Right lobe of liver (tissue), 6 donors: Measurements from ENCODE around the gene TUG1. TPM values are rescaled to one million over a fixed set of nuclear protein-coding genes. Genes with fewer than 3 reads are reported as not detected.

Source experiments
- ATAC-seq, 4 donors: fragments of 200-7000 bp; cut with Tn5 transposase; one replicate each; pipeline ENCODE4 v1.9.1; 2020; ENCODE audit warnings: mild to moderate bottlenecking in 4 of 4, moderate library complexity in 4 of 4
- DNase-seq, 3 donors: peaks; one replicate each; pipeline ENCODE4 v3.0.0-alpha.2; 2020
- H3K27ac ChIP-seq, 3 donors: fragments of 200-600 bp; one replicate each; pipeline ENCODE4 v1.8.0; 2022
- H3K27me3 ChIP-seq, 2 donors: fragments of 200-600 bp; one replicate each; pipeline ENCODE4 v1.8.0; 2022
- H3K36me3 ChIP-seq, 4 donors: fragments of 200-600 bp; sonication (generic) in 1 of 4; one replicate each; pipeline versions ENCODE4 v1.5.1 to v1.8.0; 2017 to 2022; ENCODE audit warnings: control low read depth in 1 of 4
- H3K4me1 ChIP-seq, 4 donors: fragments of 200-600 bp; sonication (generic) in 1 of 4; one replicate each; pipeline versions ENCODE4 v1.5.1 to v1.8.0; 2017 to 2022; ENCODE audit warnings: control low read depth in 1 of 4
- H3K4me3 ChIP-seq, 3 donors: fragments of 200-600 bp; one replicate each; pipeline ENCODE4 v1.8.0; 2022
- H3K9me3 ChIP-seq, 4 donors: fragments of 200-600 bp; sonication (generic) in 1 of 4; one replicate each; pipeline versions ENCODE4 v1.5.1 to v1.8.0; 2017 to 2022; ENCODE audit warnings: control low read depth in 1 of 4
- CTCF ChIP-seq, 4 donors: fragments of 200-600 bp in 3 of 4; fragments of 450-650 bp in 1 of 4; IDR thresholded peaks; one replicate each; pipeline versions ENCODE4 v1.5.1 to v1.8.0; 2016 to 2022; ENCODE audit warnings: antibody characterized with exemption in 4 of 4, mild to moderate bottlenecking in 2 of 4
- POLR2A ChIP-seq: fragments of 450-650 bp; IDR thresholded peaks from one replicate; pipeline ENCODE4 v1.6.1; 2017; ENCODE audit warnings: antibody characterized with exemption, mild to moderate bottlenecking
- WGBS: methylation state at CpG from one replicate; pipeline ENCODE4 v1.1.6; 2018; ENCODE audit warnings: low coverage, low lambda C conversion rate; ENCODE audit not compliant: insufficient coverage; ENCODE audit errors: missing lambda C conversion rate; 5-methylcytosine and 5-hydroxymethylcytosine counted together
- intact Hi-C, 2 donors: fragments of 100-400 bp; cut with DNase I; formaldehyde crosslinking; loops; one replicate each; pipeline versions ENCODE4 v1.11.2 to v1.14.1; 2022
- total RNA-seq, 6 experiments: library from RNA; depleted of rRNA in 2 of 6; stranded (reverse); fragments of >200 nt in 2 of 6; fragmentation: NEBNext Ultra II Directional in 3 of 6; extraction: Animal tissue kit (Norgen Biotek cat#: 25700) in 3 of 6; gene quantifications; one replicate each; pipeline versions ENCODE4 v1.1.0 to v1.2.4, GENCODE V29; 2016 to 2023
- donor health status: DM: no; HTN: yes; CAD: no.
- donor health status: DM: no; HTN: no; CAD: no.
- donor health status: DM: no; HTN: no; CAD: no.
- donor health status: DM: no; HTN: yes; CAD: no.
- donor health status: DM: no; HTN: yes; CAD: no.

TUG1 gene
- total RNA-seq, 6 experiments from 2014 or later, result 20.0 to 28.1 (median 22.7) TPM

- WGBS, result 75% methylated on average over 1 of the region's 4 CpGs
- Histone ChIP-seq H3K9me3 (no peaks in the 10 kb centered on the region), H3K27ac (no peak overlapping the region), H3K36me3 (peaks cover 0 to 22% (median 0%) of the 10 kb centered on the region in 4 donors), H3K4me3 (no peak overlapping the region), H3K27me3 (no peaks in the 10 kb centered on the region), H3K4me1 (no peaks in the 10 kb centered on the region)
- TF ChIP-seq POLR2A (no peak), CTCF (IDR thresholded peaks at IDR 0.05) (no peak)
- ATAC-seq (no peak), DNase-seq (no peak)
- intact Hi-C loops, result no loop called here
These were observed 13.9 kb upstream of the TUG1 start for GRCh38 chr22:30955153-30955552.

GRCh38 chr22:30964858-30965257 lies 4.2 kb upstream of the TUG1 start:
- intact Hi-C loops, result no loop called here
- DNase-seq (no peak), ATAC-seq (no peak)
- Histone ChIP-seq H3K27me3 (no peaks in the 10 kb centered on the region), H3K4me3 (no peak overlapping the region), H3K4me1 (peaks cover 0 to 14% (median 4%) of the 10 kb centered on the region in 4 donors), H3K36me3 (no peaks in the 10 kb centered on the region), H3K27ac (no peak overlapping the region), H3K9me3 (no peaks in the 10 kb centered on the region)
- TF ChIP-seq POLR2A, result no peak
- TF ChIP-seq CTCF (IDR thresholded peaks at IDR 0.05), result no peak
- WGBS, result 86% methylated on average over 4 of the region's 4 CpGs

GRCh38 chr22:30968015-30968923 lies 796 bp upstream of the TUG1 start, which contains the start of gene MORC2:
TSS of gene MORC2 (minus strand) at chr22:30968774. CDS start at chr22:30967889, 885 bp downstream.
- H3K27ac ChIP-seq, result peak within 1 kb of the TSS; percentile 86 to 95 (median 89)
- no peak for TF ChIP-seq CTCF (IDR thresholded peaks at IDR 0.05)
- TF ChIP-seq POLR2A, result no peak
- H3K27me3 ChIP-seq, result no peaks in the 10 kb centered on the region
- WGBS, result 26% methylated on average over 26 of the region's 53 CpGs
- peaks cover 0 to 10% (median 5%) of the 10 kb centered on the region in 4 donors for H3K36me3 ChIP-seq
- ATAC-seq, result peak; percentile 54 to 68 (median 61)
- intact Hi-C loops, result no loop called here
- no peaks in the 10 kb centered on the region for H3K9me3 ChIP-seq
- peak; percentile 76 to 84 (median 79) for DNase-seq
- H3K4me1 ChIP-seq, result peaks cover 0 to 28% (median 4%) of the 10 kb centered on the region in 4 donors
- peak within 1 kb of the TSS; percentile 74 to 86 (median 80) for H3K4me3 ChIP-seq

- ATAC-seq (peak; percentile 12 to 42 (median 23)), DNase-seq (peak in 2 of 3 donors; percentile 51 to 61)
- TF ChIP-seq POLR2A (no peak), CTCF (IDR thresholded peaks at IDR 0.05) (no peak)
- Histone ChIP-seq H3K27me3 (no peaks in the 10 kb centered on the region), H3K9me3 (no peaks in the 10 kb centered on the region), H3K36me3 (peaks cover 0 to 15% (median 9%) of the 10 kb centered on the region in 4 donors), H3K4me3 (peak overlapping the region; percentile 74 to 86 (median 80)), H3K27ac (peak overlapping the region; percentile 86 to 95 (median 89)), H3K4me1 (peaks cover 0 to 28% (median 4%) of the 10 kb centered on the region in 4 donors)
- intact Hi-C loops, result no loop called here
- 3% methylated on average over 20 of the region's 49 CpGs for WGBS
These were observed 679 bp downstream of the TUG1 start for GRCh38 chr22:30969532-30970355.
